ENCODE data around the gene USP34. TPM values are rescaled to one million over a fixed set of nuclear protein-coding genes. Genes with fewer than 3 reads are reported as not detected.
"Not testable (repeated sequence)": the region's sequence is repeated elsewhere in the genome, so short reads cannot be mapped to it uniquely, and the experiment has no call there.

The USP34 gene
- total RNA-seq, 1 experiment from 2014 or later, result 70.0 TPM

GRCh38 chr2:61184263-61184662 is 286.6 kb downstream of the USP34 start:
- no peak for DNase-seq (ENCODE audit: low read depth)

- no peak for DNase-seq (ENCODE audit: low read depth)
Measured at GRCh38 chr2:61183795-61184194, 287.1 kb downstream of the USP34 start.

GRCh38 chr2:61182059-61182383 is 288.9 kb downstream of the USP34 start:
- no peak for DNase-seq (ENCODE audit: low read depth)

- no peak for DNase-seq (ENCODE audit: low read depth)
Measured at GRCh38 chr2:61181382-61182058, 289.4 kb downstream of the USP34 start.

GRCh38 chr2:61180686-61181085 is 290.2 kb downstream of the USP34 start:
- DNase-seq (ENCODE audit: low read depth), result no peak

- peak; percentile 31 for DNase-seq (ENCODE audit: low read depth)
Measured at GRCh38 chr2:61179701-61180639, 290.9 kb downstream of the USP34 start.

- peak; percentile 56 for DNase-seq (ENCODE audit: low read depth)
Measured at GRCh38 chr2:61178603-61179545, 292.0 kb downstream of the USP34 start.

GRCh38 chr2:61177727-61178549 is 292.9 kb downstream of the USP34 start:
- peak; percentile 43 for DNase-seq (ENCODE audit: low read depth)

- peak; percentile 94 for DNase-seq (ENCODE audit: low read depth)
Measured at GRCh38 chr2:61176755-61177726, 293.8 kb downstream of the USP34 start.

GRCh38 chr2:61175036-61175435 is 295.9 kb downstream of the USP34 start:
- DNase-seq (ENCODE audit: low read depth), result no peak

- DNase-seq (ENCODE audit: low read depth), result no peak
Measured at GRCh38 chr2:61173116-61173515, 297.8 kb downstream of the USP34 start.

- no peak for DNase-seq (ENCODE audit: low read depth)
Measured at GRCh38 chr2:61172671-61173070, 298.2 kb downstream of the USP34 start.

GRCh38 chr2:61167579-61167978 is 303.3 kb downstream of the USP34 start:
- DNase-seq (ENCODE audit: low read depth), result no peak

GRCh38 chr2:61165946-61166345 is 304.9 kb downstream of the USP34 start:
- DNase-seq (ENCODE audit: low read depth), result no peak

GRCh38 chr2:61165082-61165481 is 305.8 kb downstream of the USP34 start:
- DNase-seq (ENCODE audit: low read depth), result not testable (repeated sequence)

GRCh38 chr2:61162721-61163120 is 308.2 kb downstream of the USP34 start:
- DNase-seq (ENCODE audit: low read depth), result no peak

GRCh38 chr2:61161888-61162287 is 309.0 kb downstream of the USP34 start, which contains the start of gene C2orf74:
Gene C2orf74 (plus strand): TSS chr2:61162188. CDS start chr2:61162515, 327 bp downstream.
- DNase-seq (ENCODE audit: low read depth), result no peak

GRCh38 chr2:61158356-61158955 is 312.4 kb downstream of the USP34 start:
- DNase-seq (ENCODE audit: low read depth), result no peak

GRCh38 chr2:61157371-61158003 is 313.4 kb downstream of the USP34 start:
- DNase-seq (ENCODE audit: low read depth), result no peak

Measured in RPMI7951 (cell line).